Gastroesophageal sphincter (tissue), 4 donors: Measurements from ENCODE around the gene ULK4. TPM values are rescaled to one million over a fixed set of nuclear protein-coding genes. Genes with fewer than 3 reads are reported as not detected.

Experiments used
- ATAC-seq: fragments of 150-250 bp; one replicate; pipeline ENCODE4 v1.9.1; 2016; ENCODE audit warnings: mild to moderate bottlenecking, moderate library complexity
- H3K27ac ChIP-seq, 4 donors: fragments of 200-600 bp; sonication (generic) in 3 of 4; 1 replicate in 3 of 4; 2 replicates in 1 of 4; pipeline ENCODE4 v1.5.1; 2016 to 2019
- H3K27me3 ChIP-seq: fragments of 200-600 bp; sonication (generic); one replicate; pipeline ENCODE4 v1.5.1; 2019
- H3K36me3 ChIP-seq, 2 donors: fragments of 200-600 bp; sonication (generic); one replicate each; pipeline ENCODE4 v1.5.1; 2019; ENCODE audit warnings: control low read depth in 1 of 2
- H3K4me1 ChIP-seq, 3 donors: fragments of 200-600 bp; sonication (generic); 1 replicate in 2 of 3; 2 replicates in 1 of 3; pipeline ENCODE4 v1.5.1; 2016 to 2019; ENCODE audit warnings: control low read depth in 2 of 3
- H3K4me3 ChIP-seq, 2 donors: fragments of 200-600 bp; sonication (generic); one replicate each; pipeline ENCODE4 v1.5.1; 2019; ENCODE audit warnings: mild to moderate bottlenecking in 1 of 2, moderate library complexity in 1 of 2
- H3K9me3 ChIP-seq, 3 donors: fragments of 200-600 bp; sonication (generic); one replicate each; pipeline ENCODE4 v1.5.1; 2017 to 2019; ENCODE audit warnings: control low read depth in 2 of 3
- EP300 ChIP-seq: sonication (generic); formaldehyde crosslinking; IDR thresholded peaks from one replicate; pipeline ENCODE4 v1.6.1; 2017; ENCODE audit warnings: antibody characterized with exemption, mild to moderate bottlenecking
- POLR2A ChIP-seq, 2 donors: fragments of 450-650 bp; IDR thresholded peaks; one replicate each; pipeline ENCODE4 v1.6.1; 2017; ENCODE audit warnings: antibody characterized with exemption in 2 of 2, mild to moderate bottlenecking in 2 of 2, moderate library complexity in 1 of 2
- POLR2AphosphoS5 ChIP-seq: sonication (generic); formaldehyde crosslinking; IDR thresholded peaks from one replicate; pipeline ENCODE4 v1.6.1; 2017; ENCODE audit warnings: antibody characterized with exemption
- WGBS, 2 donors: methylation state at CpG; one replicate each; pipeline ENCODE4 v1.1.5; 2018; ENCODE audit warnings: low coverage in 1 of 2; 5-methylcytosine and 5-hydroxymethylcytosine counted together
- total RNA-seq, 4 donors: library from RNA; depleted of rRNA; stranded (reverse); fragments of >200 nt; gene quantifications; one replicate each; pipeline ENCODE4 v1.1.0, GENCODE V29; 2016
- TF ChIP-seq, protein P1 (sequence below), 4 experiments: fragments of 200-600 bp in 2 of 4; fragments of 450-650 bp in 2 of 4; sonication (generic) in 1 of 4; IDR thresholded peaks; one replicate each; pipeline ENCODE4 v1.5.1; 2017 to 2019; ENCODE audit warnings: antibody characterized with exemption in 4 of 4, mild to moderate bottlenecking in 2 of 4, moderate library complexity in 2 of 4

Gene ULK4
- total RNA-seq, 4 donors from 2014 or later = 3.8 to 15.4 (median 8.8) TPM

DNA sequence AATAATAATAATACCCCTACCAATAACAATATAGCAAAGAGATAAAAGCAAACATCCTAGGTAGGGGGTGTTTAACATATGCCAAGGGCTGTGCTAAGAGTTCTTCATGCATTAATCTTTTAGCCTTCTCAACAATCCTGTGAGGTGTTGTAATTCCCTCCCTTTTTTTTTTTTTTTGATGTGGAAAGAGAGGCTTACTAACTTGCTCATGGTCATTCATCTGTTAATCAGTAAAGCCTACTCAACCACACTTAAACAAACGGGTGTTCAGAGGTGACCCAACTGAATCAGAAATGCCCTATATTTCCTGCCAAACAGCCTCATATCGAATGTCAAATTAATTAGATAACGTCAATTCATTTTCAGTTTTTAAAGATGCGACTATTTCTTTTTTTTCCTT lies 530.5 kb downstream of the ULK4 start:
- H3K27ac ChIP-seq = no peak overlapping the region
- TF ChIP-seq POLR2AphosphoS5 (no peak), POLR2A (IDR thresholded peaks at IDR 0.05) (no peak), EP300 (no peak)
- TF ChIP-seq, protein P1, sequence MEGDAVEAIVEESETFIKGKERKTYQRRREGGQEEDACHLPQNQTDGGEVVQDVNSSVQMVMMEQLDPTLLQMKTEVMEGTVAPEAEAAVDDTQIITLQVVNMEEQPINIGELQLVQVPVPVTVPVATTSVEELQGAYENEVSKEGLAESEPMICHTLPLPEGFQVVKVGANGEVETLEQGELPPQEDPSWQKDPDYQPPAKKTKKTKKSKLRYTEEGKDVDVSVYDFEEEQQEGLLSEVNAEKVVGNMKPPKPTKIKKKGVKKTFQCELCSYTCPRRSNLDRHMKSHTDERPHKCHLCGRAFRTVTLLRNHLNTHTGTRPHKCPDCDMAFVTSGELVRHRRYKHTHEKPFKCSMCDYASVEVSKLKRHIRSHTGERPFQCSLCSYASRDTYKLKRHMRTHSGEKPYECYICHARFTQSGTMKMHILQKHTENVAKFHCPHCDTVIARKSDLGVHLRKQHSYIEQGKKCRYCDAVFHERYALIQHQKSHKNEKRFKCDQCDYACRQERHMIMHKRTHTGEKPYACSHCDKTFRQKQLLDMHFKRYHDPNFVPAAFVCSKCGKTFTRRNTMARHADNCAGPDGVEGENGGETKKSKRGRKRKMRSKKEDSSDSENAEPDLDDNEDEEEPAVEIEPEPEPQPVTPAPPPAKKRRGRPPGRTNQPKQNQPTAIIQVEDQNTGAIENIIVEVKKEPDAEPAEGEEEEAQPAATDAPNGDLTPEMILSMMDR (IDR thresholded peaks at IDR 0.05) = no peak
- H3K4me3 ChIP-seq = no peak overlapping the region
- no peaks in the 10 kb centered on the region for H3K27me3 ChIP-seq
- 95 to 100% methylated on average over 3 to 4 of the region's 4 CpGs for WGBS, 2 donors
- peaks cover 0 to 10% (median 0%) of the 10 kb centered on the region in 3 donors for H3K9me3 ChIP-seq
- no peaks in the 10 kb centered on the region for H3K36me3 ChIP-seq
- ATAC-seq = no peak
- H3K4me1 ChIP-seq = no peaks in the 10 kb centered on the region

DNA sequence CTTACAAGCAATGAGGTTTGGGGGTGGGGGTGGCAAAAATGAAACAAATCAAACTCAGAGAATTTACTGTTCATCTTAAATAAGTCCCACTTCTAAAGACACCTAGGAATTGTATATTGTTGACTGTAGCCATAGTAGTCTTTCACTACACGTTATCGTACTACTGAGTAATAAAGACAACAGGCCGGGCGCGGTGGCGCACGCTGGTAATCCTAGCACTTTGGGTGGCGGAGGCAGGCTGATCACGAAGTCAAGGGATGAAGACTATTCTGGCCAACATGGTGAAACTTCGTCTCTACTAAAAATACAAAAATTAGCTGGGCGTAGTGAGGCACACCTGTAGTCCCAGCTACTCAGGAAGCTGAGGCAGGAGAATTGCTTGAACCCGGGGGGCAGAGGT lies 531.0 kb downstream of the ULK4 start:
- 96% methylated on average over 11 of the region's 12 CpGs; no CpG with 5 or more reads in 1 of the 2 donors for WGBS, 2 donors
- Histone ChIP-seq H3K27ac (no peak overlapping the region), H3K9me3 (peaks cover 0 to 16% (median 0%) of the 10 kb centered on the region in 3 donors), H3K27me3 (no peaks in the 10 kb centered on the region), H3K4me3 (no peak overlapping the region), H3K36me3 (no peaks in the 10 kb centered on the region), H3K4me1 (no peaks in the 10 kb centered on the region)
- TF ChIP-seq, protein P1 (IDR thresholded peaks at IDR 0.05) = no peak
- TF ChIP-seq EP300 (no peak), POLR2AphosphoS5 (no peak), POLR2A (IDR thresholded peaks at IDR 0.05) (no peak)
- ATAC-seq = no peak

GRCh38 chr3:41430391-41430790 lies 531.5 kb downstream of the ULK4 start:
- Histone ChIP-seq H3K27ac (no peak overlapping the region), H3K36me3 (no peaks in the 10 kb centered on the region), H3K27me3 (no peaks in the 10 kb centered on the region), H3K4me3 (no peak overlapping the region), H3K4me1 (no peaks in the 10 kb centered on the region), H3K9me3 (peaks cover 0 to 20% (median 0%) of the 10 kb centered on the region in 3 donors)
- no peak for TF ChIP-seq POLR2A (IDR thresholded peaks at IDR 0.05)
- TF ChIP-seq EP300 = no peak
- TF ChIP-seq, protein P1 (IDR thresholded peaks at IDR 0.05) = no peak
- no peak for TF ChIP-seq POLR2AphosphoS5
- no peak for ATAC-seq
- WGBS, 2 donors = 87 to 92% methylated on average over 3 of the region's 3 CpGs

- Histone ChIP-seq H3K27me3 (no peaks in the 10 kb centered on the region), H3K4me1 (no peaks in the 10 kb centered on the region), H3K9me3 (peaks cover 0 to 27% (median 0%) of the 10 kb centered on the region in 3 donors), H3K4me3 (no peak overlapping the region), H3K36me3 (no peaks in the 10 kb centered on the region), H3K27ac (no peak overlapping the region)
- WGBS, 2 donors = 84 to 93% methylated on average over 2 to 3 of the region's 3 CpGs
- ATAC-seq = no peak
- TF ChIP-seq POLR2AphosphoS5 = no peak
- TF ChIP-seq, protein P1 (IDR thresholded peaks at IDR 0.05) = no peak
- no peak for TF ChIP-seq POLR2A (IDR thresholded peaks at IDR 0.05)
Observed at GRCh38 chr3:41426485-41426884, 535.4 kb downstream of the ULK4 start.

DNA sequence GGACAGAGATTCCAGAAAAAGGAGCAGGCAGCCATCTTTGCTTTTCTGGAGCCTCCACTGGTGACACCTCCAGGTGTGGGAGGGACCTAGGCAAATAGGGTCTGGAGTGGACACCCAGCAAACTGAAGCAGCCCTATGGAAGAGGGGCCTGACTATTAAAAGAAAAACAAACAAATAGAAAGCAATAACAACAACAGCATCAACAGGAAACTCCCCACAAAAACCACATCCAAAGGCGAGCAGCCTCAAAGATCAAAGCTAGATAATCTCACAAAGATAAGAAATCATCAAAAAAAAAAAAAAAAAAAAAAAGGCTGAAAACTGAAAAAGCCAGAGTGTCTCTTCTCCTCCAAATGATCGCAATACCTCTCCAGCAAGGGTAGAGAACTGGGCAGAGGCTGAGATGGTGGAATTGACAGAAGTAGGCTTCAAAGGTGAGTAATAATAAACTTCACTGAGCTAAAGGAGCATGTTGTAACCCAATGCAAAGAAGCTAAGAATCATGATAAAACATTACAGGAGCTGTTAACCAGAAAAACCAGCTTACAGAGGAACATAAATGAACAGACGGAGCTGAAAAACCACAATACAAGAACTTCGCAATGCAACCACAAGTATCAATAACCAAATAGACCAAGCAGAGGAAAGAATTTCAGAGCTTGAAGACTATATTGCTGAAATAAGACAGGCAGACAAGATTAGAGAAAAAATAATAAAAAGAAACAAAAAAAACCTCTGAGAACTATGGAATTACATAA lies 537.2 kb downstream of the ULK4 start:
- ATAC-seq = no peak
- no peaks in the 10 kb centered on the region for H3K36me3 ChIP-seq
- H3K4me3 ChIP-seq = no peak overlapping the region
- TF ChIP-seq, protein P1 (IDR thresholded peaks at IDR 0.05) = no peak
- peaks cover 0 to 27% (median 0%) of the 10 kb centered on the region in 3 donors for H3K9me3 ChIP-seq
- no peaks in the 10 kb centered on the region for H3K4me1 ChIP-seq
- no peaks in the 10 kb centered on the region for H3K27me3 ChIP-seq
- no peak overlapping the region for H3K27ac ChIP-seq
- WGBS, 2 donors = 80 to 92% methylated on average over 2 to 3 of the region's 4 CpGs
